Left colon (tissue), 2 donors: ENCODE data around the gene CCDC9B. TPM values are rescaled to one million over a fixed set of nuclear protein-coding genes. Genes with fewer than 3 reads are reported as not detected.

Experiments used
- ATAC-seq: fragments of 200-7000 bp; cut with Tn5 transposase; one replicate; pipeline ENCODE4 v1.9.1; 2020; ENCODE audit warnings: mild to moderate bottlenecking, moderate library complexity
- DNase-seq, 2 donors: peaks; one replicate each; pipeline ENCODE4 v3.0.0-alpha.2; 2020
- intact Hi-C, 2 donors: fragments of 100-400 bp; cut with DNase I in 1 of 2; cut with micrococcal nuclease in 1 of 2; formaldehyde crosslinking; loops; one replicate each; pipeline versions ENCODE4 v1.11.2 to v1.14.0; 2022; cut with DNase I, micrococcal nuclease
- total RNA-seq, 2 donors: library from RNA; stranded (reverse); fragmentation: NEBNext Ultra II Directional; extraction: Animal tissue kit (Norgen Biotek cat#: 25700); gene quantifications; one replicate each; pipeline ENCODE4 v1.2.1, GENCODE V29; 2021
- donor health status: DM: no; HTN: no; CAD: no.
- donor health status: DM: yes; HTN: yes; CAD: no.

The CCDC9B gene
- total RNA-seq, 2 donors from 2014 or later, result 28.1 to 43.5 TPM

- ATAC-seq (no peak), DNase-seq (no peak)
- intact Hi-C loops, result loop anchor here in 1 of 2 donors (10.0 kb wide), 1 partner anchor 137 kb away; no protein-coding TSS in a partner anchor
Measured at GRCh38 chr15:40287505-40287904, 53.2 kb downstream of the CCDC9B start.

DNA sequence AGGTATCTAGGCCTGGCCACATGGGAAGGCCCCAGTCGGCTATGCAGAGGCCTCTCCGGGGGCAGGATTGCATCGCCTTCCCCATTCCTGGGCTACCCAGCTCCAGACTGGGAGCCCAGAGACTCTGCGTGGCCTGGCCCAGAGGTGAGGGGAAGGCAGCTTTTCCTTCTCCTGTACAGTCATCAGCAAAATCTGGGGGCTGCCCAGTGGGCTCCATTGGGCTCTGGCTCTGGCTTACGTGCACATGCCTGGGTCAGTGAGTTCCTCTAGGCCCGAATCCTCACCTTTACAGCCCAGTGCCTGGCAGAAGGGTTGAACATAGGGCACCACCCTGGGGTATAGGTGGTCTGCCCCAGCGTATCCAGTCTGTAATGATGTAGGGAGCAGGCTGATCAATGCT, 53.9 kb downstream of the CCDC9B start:
- DNase-seq, result no peak
- no peak for ATAC-seq
- intact Hi-C loops, result loop anchor here in 1 of 2 donors (10.0 kb wide), 1 partner anchor 138 kb away; no protein-coding TSS in a partner anchor

GRCh38 chr15:40286061-40286532, 54.6 kb downstream of the CCDC9B start:
- ATAC-seq (no peak), DNase-seq (no peak)
- intact Hi-C loops, result loop anchor here in 1 of 2 donors (10.0 kb wide), 1 partner anchor 139 kb away; no protein-coding TSS in a partner anchor

DNA sequence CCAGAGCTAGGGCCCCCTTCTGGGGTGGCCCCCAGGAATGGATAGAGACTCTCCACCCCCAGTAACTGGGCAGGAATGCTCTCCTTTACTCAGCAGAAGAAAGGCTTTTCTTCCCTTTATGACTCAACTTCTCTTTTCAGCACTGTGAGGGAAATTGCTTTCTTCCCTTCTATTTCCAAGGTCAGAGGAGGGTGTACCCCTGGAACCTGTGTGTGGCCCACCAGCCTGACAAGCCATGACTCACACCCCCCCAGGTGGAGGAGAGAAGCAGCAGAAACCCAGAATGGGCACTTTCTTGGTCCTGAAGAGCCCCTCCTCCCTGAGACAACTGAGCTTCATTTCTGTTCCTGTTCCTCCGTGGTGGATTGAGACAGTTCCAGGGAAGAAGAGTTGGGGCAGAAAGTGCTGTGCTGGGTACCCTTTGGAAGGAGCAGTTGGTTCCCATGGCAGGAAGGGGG, 55.2 kb downstream of the CCDC9B start:
- intact Hi-C loops, result loop anchor here in 1 of 2 donors (10.0 kb wide), 1 partner anchor 139 kb away; no protein-coding TSS in a partner anchor
- DNase-seq (no peak), ATAC-seq (no peak)

- no peak for ATAC-seq
- DNase-seq, result no peak
Measured at GRCh38 chr15:40285151-40285550, 55.6 kb downstream of the CCDC9B start.

GRCh38 chr15:40283615-40284300, 57.0 kb downstream of the CCDC9B start:
- intact Hi-C loops, result loop anchor here in 1 of 2 donors (10.0 kb wide), 1 partner anchor 141 kb away; no protein-coding TSS in a partner anchor
- no peak for DNase-seq
- ATAC-seq, result no peak

More at GRCh38 chr15:40285151-40285550, 55.6 kb downstream of the CCDC9B start:
- intact Hi-C loops, result loop anchor here in 1 of 2 donors (10.0 kb wide), 1 partner anchor 140 kb away; no protein-coding TSS in a partner anchor

- intact Hi-C loops, result loop anchor here in 1 of 2 donors (10.0 kb wide), 1 partner anchor 142 kb away; no protein-coding TSS in a partner anchor
- peak in 1 of 2 donors; percentile 47 for DNase-seq
- peak; percentile 44 for ATAC-seq
Measured at GRCh38 chr15:40282869-40283614, 57.7 kb downstream of the CCDC9B start, which contains the start of gene ANKRD63. Gene ANKRD63, minus strand, starts transcription at chr15:40283064. Its CDS starts 478 bp downstream, at chr15:40282586.

DNA sequence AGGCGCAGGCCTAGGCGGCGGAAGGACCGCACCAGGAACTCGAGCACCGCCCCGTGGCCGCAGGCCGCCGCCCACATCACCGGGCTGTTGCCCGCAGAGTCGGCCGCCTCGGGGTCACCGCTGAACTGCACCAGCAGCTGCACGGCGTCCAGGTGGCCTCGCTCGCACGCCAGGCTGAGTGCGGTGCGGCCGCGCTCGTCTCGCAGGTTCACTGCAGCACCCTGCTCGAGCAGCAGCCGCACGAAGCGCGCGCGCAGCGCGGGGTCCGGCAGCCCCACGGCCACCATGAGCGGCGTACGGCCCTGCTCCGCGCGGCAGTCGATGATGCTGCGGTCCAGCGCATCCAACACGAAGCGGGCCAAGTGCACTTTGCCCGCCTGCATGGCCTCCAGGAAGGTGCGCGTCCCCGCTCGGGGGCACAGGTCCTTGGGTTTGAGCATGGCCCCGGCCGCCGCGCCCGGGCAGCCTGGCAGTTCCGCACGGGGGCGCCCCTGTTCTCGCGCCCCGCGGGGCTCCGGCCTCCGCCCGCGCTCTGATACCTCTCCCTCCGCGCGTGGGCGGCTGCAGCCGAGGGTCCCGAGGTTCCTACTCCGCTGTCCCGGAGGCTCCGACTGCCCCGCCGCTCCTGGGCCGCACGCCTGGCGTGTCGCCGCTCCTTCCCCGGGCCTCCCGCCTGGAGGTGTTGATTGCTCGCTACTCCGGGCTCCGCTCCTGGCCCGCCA, 58.4 kb downstream of the CCDC9B start:
- peak; percentile 59 for ATAC-seq
- DNase-seq, result peak in 1 of 2 donors; percentile 65
- intact Hi-C loops, result loop anchor here in 1 of 2 donors (10.0 kb wide), 1 partner anchor 142 kb away; no protein-coding TSS in a partner anchor

GRCh38 chr15:40281801-40282146, 59.0 kb downstream of the CCDC9B start:
- DNase-seq (no peak), ATAC-seq (no peak)
- intact Hi-C loops, result loop anchor here in 1 of 2 donors (10.0 kb wide), 1 partner anchor 143 kb away; no protein-coding TSS in a partner anchor

Other genes with a start within 250 kb of the CCDC9B start
- gene BMF, start 232.1 kb downstream of the CCDC9B start, total RNA-seq, result 10 to 100 TPM in 1 of 2 donors, 1 to 10 TPM in 1; 7.0 to 25.4 TPM
- 10 to 100 TPM in 1 of 2 donors, 1 to 10 TPM in 1; 2.9 to 10.4 TPM for gene BUB1B, start 179.9 kb downstream of the CCDC9B start, total RNA-seq
- gene PAK6, start 101.9 kb downstream of the CCDC9B start, total RNA-seq, result 1 to 10 TPM; 2.5 to 3.2 TPM
- not detected for gene ANKRD63, start 57.9 kb downstream of the CCDC9B start, total RNA-seq
- 10 to 100 TPM in 1 of 2 donors, 1 to 10 TPM in 1; 6.0 to 11.2 TPM for gene PLCB2, start 33.0 kb downstream of the CCDC9B start, total RNA-seq
- 10 to 100 TPM; 18.1 to 26.9 TPM for gene INAFM2, start 17.2 kb downstream of the CCDC9B start, total RNA-seq
- 1,000 to 10,000 TPM; 3,013 to 3,634 TPM for gene PHGR1, start 10.1 kb upstream of the CCDC9B start, total RNA-seq
- 10 to 100 TPM in 1 of 2 donors, 1 to 10 TPM in 1; 8.3 to 13.7 TPM for gene DISP2, start 17.3 kb upstream of the CCDC9B start, total RNA-seq
- 10 to 100 TPM in 1 of 2 donors, 1 to 10 TPM in 1; 6.7 to 10.8 TPM for gene KNSTRN, start 41.8 kb upstream of the CCDC9B start, total RNA-seq
- gene IVD, start 64.9 kb upstream of the CCDC9B start, total RNA-seq, result 10 to 100 TPM; 68.8 to 71.5 TPM
- 10 to 100 TPM; 20.9 to 27.2 TPM for gene BAHD1, start 100.0 kb upstream of the CCDC9B start, total RNA-seq
- 1 to 10 TPM; 2.5 to 5.1 TPM for gene CHST14, start 130.0 kb upstream of the CCDC9B start, total RNA-seq
- 10 to 100 TPM; 22.6 to 25.0 TPM for gene CCDC32, start 224.1 kb upstream of the CCDC9B start, total RNA-seq
- 1 to 10 TPM; 9.0 to 9.9 TPM for gene RPUSD2, start 228.4 kb upstream of the CCDC9B start, total RNA-seq